Gastroesophageal sphincter (tissue), 3 donors: ENCODE data around the gene GRAMD1A.

ENCODE experiments used
- CTCF ChIP-seq, 4 experiments: fragments of 200-600 bp in 2 of 4; fragments of 450-650 bp in 2 of 4; sonication (generic) in 1 of 4; IDR thresholded peaks; one replicate each; pipeline ENCODE4 v1.5.1; 2017 to 2019; ENCODE audit warnings: antibody characterized with exemption in 4 of 4, mild to moderate bottlenecking in 2 of 4, moderate library complexity in 2 of 4
- POLR2A ChIP-seq, 2 donors: fragments of 450-650 bp; IDR thresholded peaks; one replicate each; pipeline ENCODE4 v1.6.1; 2017; ENCODE audit warnings: antibody characterized with exemption in 2 of 2, mild to moderate bottlenecking in 2 of 2, moderate library complexity in 1 of 2
- POLR2AphosphoS5 ChIP-seq: sonication (generic); formaldehyde crosslinking; IDR thresholded peaks from one replicate; pipeline ENCODE4 v1.6.1; 2017; ENCODE audit warnings: antibody characterized with exemption

GRCh38 chr19:34972163-34972705, 27.9 kb upstream of the GRAMD1A start:
- no peak for TF ChIP-seq CTCF (IDR thresholded peaks at IDR 0.05)
- no peak for TF ChIP-seq POLR2A (IDR thresholded peaks at IDR 0.05)
- TF ChIP-seq POLR2AphosphoS5 = no peak
